Activated naive CD4-positive, alpha-beta T cell treated with anti-CD3 and anti-CD28 coated beads, Interleukin-2, amount 50 U/mL, for 24 hours (primary cell): ENCODE measurements around the gene NPBWR2.
A peak's percentile ranks its signal among the peaks of the same experiment; 100 is the strongest.

Experiments
- H3K27ac Mint-ChIP-seq: one replicate; pipeline ENCODE4 v1.8.0; 2021; ENCODE audit warnings: mild to moderate bottlenecking, mixed read lengths
- H3K27me3 Mint-ChIP-seq: one replicate; pipeline ENCODE4 v1.8.0; 2021; ENCODE audit warnings: mixed read lengths
- H3K36me3 Mint-ChIP-seq: one replicate; pipeline ENCODE4 v1.8.0; 2021; ENCODE audit warnings: mixed read lengths
- H3K4me1 Mint-ChIP-seq: one replicate; pipeline ENCODE4 v1.8.0; 2021; ENCODE audit warnings: mixed read lengths
- H3K4me3 Mint-ChIP-seq: one replicate; pipeline ENCODE4 v1.8.0; 2021; ENCODE audit warnings: mild to moderate bottlenecking, mixed read lengths
- H3K9me3 Mint-ChIP-seq: one replicate; pipeline ENCODE4 v1.8.0; 2021; ENCODE audit warnings: mixed read lengths

Gene NPBWR2

GRCh38 chr20:64113796-64114355, 6.5 kb upstream of the NPBWR2 start:
- H3K27me3 Mint-ChIP-seq, result no peaks in the 10 kb centered on the region
- H3K4me1 Mint-ChIP-seq, result no peaks in the 10 kb centered on the region
- H3K36me3 Mint-ChIP-seq, result no peaks in the 10 kb centered on the region
- no peak overlapping the region for H3K27ac Mint-ChIP-seq
- H3K4me3 Mint-ChIP-seq, result no peak overlapping the region
- H3K9me3 Mint-ChIP-seq, result no peaks in the 10 kb centered on the region

DNA sequence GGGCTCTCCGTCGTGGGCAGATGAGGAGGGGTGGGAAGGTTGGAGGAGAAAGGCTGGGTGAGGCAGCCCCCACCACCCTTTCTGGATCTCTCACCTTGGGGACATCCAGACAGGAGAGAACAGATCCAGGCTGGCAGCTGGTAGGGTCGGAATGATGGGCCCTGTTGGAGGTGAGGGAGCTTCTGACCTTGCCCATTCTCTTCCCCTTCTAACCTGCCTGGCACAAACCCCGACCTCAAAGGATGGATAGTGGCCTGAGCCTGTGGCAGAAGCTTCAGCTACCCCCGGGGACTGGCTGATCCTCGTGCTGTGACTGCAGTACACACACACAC, 6.0 kb upstream of the NPBWR2 start:
- H3K4me3 Mint-ChIP-seq, result no peak overlapping the region
- no peaks in the 10 kb centered on the region for H3K27me3 Mint-ChIP-seq
- no peaks in the 10 kb centered on the region for H3K4me1 Mint-ChIP-seq
- H3K27ac Mint-ChIP-seq, result no peak overlapping the region
- H3K36me3 Mint-ChIP-seq, result no peaks in the 10 kb centered on the region
- H3K9me3 Mint-ChIP-seq, result no peaks in the 10 kb centered on the region

DNA sequence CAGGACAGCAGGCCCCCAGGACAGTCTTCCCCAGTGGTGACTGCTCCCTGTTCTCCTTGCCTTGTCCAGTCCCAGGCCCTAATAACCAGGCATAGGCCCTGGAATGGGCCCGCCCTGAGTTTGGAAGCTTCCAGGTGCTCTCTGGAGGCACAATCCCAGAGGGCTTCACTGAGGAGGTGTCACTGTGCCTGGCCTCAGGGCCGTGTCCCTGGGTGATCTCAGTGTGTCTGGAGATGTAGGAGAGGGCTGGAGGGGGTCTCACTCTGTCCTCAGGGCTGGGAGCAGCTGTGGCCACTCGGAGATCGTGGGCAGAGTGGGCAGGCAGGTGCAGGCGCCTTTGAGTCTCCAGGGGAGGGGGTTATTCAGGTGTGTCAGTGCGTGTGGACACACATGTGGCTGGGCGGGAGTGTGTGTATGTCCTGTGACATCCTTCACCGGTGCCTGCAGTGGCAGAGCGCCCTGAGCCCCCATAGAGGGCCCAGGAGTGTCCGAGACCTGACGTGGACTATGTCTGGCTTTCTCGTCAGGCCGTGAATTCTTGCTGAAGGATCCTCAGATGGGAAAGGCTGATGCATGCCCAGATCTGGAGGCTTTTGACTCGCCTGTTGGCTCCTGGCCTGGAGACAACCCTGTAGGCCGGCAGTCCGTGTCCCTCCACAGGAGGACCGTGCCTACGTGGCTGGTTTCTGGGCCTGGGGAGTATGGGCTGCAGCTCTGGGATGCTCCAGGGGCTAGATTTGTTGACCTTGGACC, 5.5 kb upstream of the NPBWR2 start:
- Mint-ChIP-seq H3K4me1 (peaks cover 4% of the 10 kb centered on the region), H3K27ac (no peak overlapping the region), H3K9me3 (no peaks in the 10 kb centered on the region), H3K4me3 (no peak overlapping the region), H3K27me3 (no peaks in the 10 kb centered on the region), H3K36me3 (no peaks in the 10 kb centered on the region)

- Mint-ChIP-seq H3K4me3 (no peak overlapping the region), H3K9me3 (no peaks in the 10 kb centered on the region), H3K36me3 (no peaks in the 10 kb centered on the region), H3K27ac (no peak overlapping the region), H3K27me3 (no peaks in the 10 kb centered on the region), H3K4me1 (peaks cover 4% of the 10 kb centered on the region)
Measured at GRCh38 chr20:64111841-64112641, 4.7 kb upstream of the NPBWR2 start.

DNA sequence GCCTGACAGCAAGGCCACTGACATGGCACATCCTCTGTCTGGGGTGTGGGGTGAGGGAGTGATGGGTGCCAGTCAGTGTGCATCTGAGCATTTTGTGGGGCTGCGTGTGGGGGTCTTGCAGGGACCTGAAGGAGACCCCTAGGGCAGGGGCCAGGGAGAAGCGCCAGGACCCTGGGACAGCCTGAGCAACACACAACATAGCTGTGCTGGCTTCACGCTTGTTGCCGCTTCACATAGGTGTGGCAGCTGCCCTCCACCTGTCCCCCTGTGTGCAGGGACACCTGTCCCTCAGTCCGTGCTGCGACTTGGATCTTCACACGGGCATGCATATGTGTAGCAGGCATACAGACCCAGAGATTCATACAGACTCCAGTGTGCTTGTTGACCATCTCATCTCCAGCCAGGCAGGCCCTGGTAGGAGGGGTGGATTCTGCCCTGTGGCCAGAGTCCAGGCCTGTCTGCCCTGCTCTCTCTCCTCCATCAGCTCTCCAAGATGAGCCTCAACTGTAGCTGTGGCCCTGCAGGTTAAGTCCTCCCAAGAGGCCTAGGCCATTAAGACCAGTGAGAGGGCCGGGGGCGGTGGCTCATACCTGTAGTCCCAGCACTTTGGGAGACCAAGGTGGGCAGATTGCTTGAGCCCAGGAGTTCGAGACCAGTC, 3.2 kb upstream of the NPBWR2 start:
- Mint-ChIP-seq H3K36me3 (no peaks in the 10 kb centered on the region), H3K9me3 (no peaks in the 10 kb centered on the region), H3K27ac (no peak overlapping the region), H3K27me3 (no peaks in the 10 kb centered on the region), H3K4me1 (peaks cover 11% of the 10 kb centered on the region), H3K4me3 (no peak overlapping the region)

GRCh38 chr20:64109831-64110391, 2.5 kb upstream of the NPBWR2 start:
- H3K27ac Mint-ChIP-seq, result peak overlapping the region; percentile 23
- peaks cover 11% of the 10 kb centered on the region for H3K4me1 Mint-ChIP-seq
- H3K27me3 Mint-ChIP-seq, result no peaks in the 10 kb centered on the region
- H3K9me3 Mint-ChIP-seq, result no peaks in the 10 kb centered on the region
- H3K4me3 Mint-ChIP-seq, result no peak overlapping the region
- no peaks in the 10 kb centered on the region for H3K36me3 Mint-ChIP-seq

GRCh38 chr20:64108731-64109681, 1.6 kb upstream of the NPBWR2 start:
- H3K4me3 Mint-ChIP-seq, result no peak overlapping the region
- H3K4me1 Mint-ChIP-seq, result peaks cover 11% of the 10 kb centered on the region
- peak overlapping the region; percentile 12 for H3K27ac Mint-ChIP-seq
- no peaks in the 10 kb centered on the region for H3K36me3 Mint-ChIP-seq
- no peaks in the 10 kb centered on the region for H3K27me3 Mint-ChIP-seq
- no peaks in the 10 kb centered on the region for H3K9me3 Mint-ChIP-seq

GRCh38 chr20:64107736-64108457, 532 bp upstream of the NPBWR2 start:
- peaks cover 11% of the 10 kb centered on the region for H3K4me1 Mint-ChIP-seq
- H3K27me3 Mint-ChIP-seq, result peaks cover 2% of the 10 kb centered on the region
- H3K4me3 Mint-ChIP-seq, result no peak overlapping the region
- H3K36me3 Mint-ChIP-seq, result no peaks in the 10 kb centered on the region
- H3K27ac Mint-ChIP-seq, result no peak overlapping the region
- H3K9me3 Mint-ChIP-seq, result no peaks in the 10 kb centered on the region

DNA sequence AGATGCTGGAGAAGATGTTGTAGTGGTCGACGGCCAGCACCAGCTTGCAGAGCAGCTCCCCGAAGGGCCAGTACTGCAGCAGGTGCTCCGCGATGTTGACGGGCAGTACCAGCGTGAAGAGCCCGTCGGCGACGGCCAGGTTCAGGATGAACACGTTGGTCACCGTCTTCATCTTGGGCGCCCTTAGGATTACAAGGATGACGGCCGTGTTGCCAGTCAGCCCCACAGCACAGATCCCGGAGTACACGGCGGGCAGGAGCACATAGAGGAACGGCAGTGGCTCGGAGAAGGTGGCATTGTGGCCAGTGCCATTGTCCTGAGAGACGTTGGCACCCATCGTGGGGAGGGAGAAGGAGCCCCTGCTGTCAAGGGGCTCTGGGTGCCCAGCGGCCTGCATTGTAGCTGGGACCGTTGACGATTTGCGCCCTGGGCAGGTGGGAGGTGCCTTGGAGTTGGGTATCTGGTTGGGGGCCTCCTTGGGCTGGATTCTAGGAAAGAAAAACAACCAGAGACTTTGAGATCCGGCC, 867 bp downstream of the NPBWR2 start:
- H3K27ac Mint-ChIP-seq, result no peak overlapping the region
- H3K27me3 Mint-ChIP-seq, result peaks cover 2% of the 10 kb centered on the region
- H3K4me1 Mint-ChIP-seq, result peaks cover 13% of the 10 kb centered on the region

DNA sequence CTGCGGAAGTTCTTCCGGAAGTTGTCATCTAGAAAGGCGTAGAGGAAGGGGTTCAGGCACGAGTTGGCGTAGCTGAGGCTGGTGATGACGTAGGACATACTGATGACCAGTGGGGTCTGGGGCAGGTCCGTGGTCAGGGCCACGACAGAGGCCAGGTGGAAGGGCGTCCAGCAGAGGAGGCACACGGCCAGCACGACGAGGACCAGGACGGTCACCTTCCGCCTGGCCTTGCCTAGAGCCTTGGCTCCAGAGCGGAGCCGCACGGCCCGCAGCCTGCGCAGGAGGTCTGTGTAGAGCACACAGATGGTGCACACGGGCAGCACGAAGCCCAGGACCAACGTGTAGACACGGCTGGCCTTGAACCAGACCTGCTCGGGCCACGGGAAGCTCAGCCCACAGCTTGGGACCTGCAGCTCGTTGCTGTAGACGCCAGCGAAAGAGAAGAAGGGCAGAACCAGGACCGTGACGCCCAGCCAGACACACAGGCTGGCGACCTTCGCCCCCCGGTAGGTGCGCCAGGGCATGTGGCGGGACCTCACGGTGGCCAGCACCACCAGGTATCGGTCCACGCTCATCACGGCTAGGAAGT, 1.4 kb downstream of the NPBWR2 start:
- Mint-ChIP-seq H3K4me3 (no peak overlapping the region), H3K27me3 (peaks cover 4% of the 10 kb centered on the region), H3K4me1 (peaks cover 18% of the 10 kb centered on the region), H3K9me3 (no peaks in the 10 kb centered on the region), H3K36me3 (no peaks in the 10 kb centered on the region), H3K27ac (no peak overlapping the region)

More for the DNA sequence above, 867 bp downstream of the NPBWR2 start:
- Mint-ChIP-seq H3K9me3 (no peaks in the 10 kb centered on the region), H3K36me3 (no peaks in the 10 kb centered on the region), H3K4me3 (no peak overlapping the region)

- peaks cover 23% of the 10 kb centered on the region for H3K4me1 Mint-ChIP-seq
- H3K9me3 Mint-ChIP-seq, result no peaks in the 10 kb centered on the region
- H3K36me3 Mint-ChIP-seq, result no peaks in the 10 kb centered on the region
- H3K27ac Mint-ChIP-seq, result peak overlapping the region; percentile 51
- H3K27me3 Mint-ChIP-seq, result peaks cover 4% of the 10 kb centered on the region
- no peak overlapping the region for H3K4me3 Mint-ChIP-seq
Measured at GRCh38 chr20:64104667-64105451, 2.5 kb downstream of the NPBWR2 start.

- peaks cover 4% of the 10 kb centered on the region for H3K27me3 Mint-ChIP-seq
- no peaks in the 10 kb centered on the region for H3K36me3 Mint-ChIP-seq
- peaks cover 23% of the 10 kb centered on the region for H3K4me1 Mint-ChIP-seq
- no peak overlapping the region for H3K27ac Mint-ChIP-seq
- no peak overlapping the region for H3K4me3 Mint-ChIP-seq
- no peaks in the 10 kb centered on the region for H3K9me3 Mint-ChIP-seq
Measured at GRCh38 chr20:64103871-64104666, 3.3 kb downstream of the NPBWR2 start.
